Activated CD8-positive, alpha-beta memory T cell treated with anti-CD3 and anti-CD28 coated beads, Interleukin-2, amount 50 U/mL, for 24 hours (primary cell): Measurements from ENCODE around the gene SIM1.

Experiments
- DNase-seq: peaks from one replicate; pipeline ENCODE4 v3.0.0-alpha.2; 2020; ENCODE audit errors: extremely low read depth

Gene SIM1

GRCh38 chr6:100472674-100473073, 8.0 kb upstream of the SIM1 start:
- DNase-seq = no peak

DNA sequence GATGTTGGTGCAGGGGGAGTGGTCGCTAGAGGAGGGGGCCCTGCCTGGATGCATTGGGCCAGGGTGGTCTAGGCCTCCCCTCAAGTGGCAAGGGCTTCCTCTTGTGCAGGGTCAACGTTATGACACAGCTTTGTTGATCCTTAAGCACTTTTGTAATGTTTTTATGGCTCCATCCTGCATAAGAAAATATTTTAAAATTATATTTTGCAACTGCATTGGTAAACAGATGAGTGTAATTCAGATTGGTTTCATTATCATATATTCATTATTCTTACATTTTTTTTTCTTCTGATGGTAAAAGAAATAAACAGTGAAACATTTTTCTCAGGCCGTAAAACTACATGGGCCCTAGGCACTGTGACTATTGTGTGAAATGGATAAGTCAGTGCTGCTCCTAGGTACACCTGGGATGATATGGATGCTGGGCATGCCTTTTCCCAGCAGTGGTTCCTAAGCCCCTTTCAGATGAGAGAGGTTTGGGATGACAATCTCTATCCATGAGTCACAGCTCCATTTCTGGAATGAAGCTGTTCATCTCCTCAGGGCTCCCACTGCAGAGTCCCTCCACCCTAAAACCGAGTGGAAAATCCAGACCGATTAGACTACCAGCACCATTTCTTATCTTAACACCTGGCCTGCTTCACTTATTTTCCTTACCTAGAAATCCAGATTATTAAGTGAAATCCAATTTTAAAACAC, 5.8 kb upstream of the SIM1 start:
- no peak for DNase-seq

GRCh38 chr6:100469101-100469859, 4.6 kb upstream of the SIM1 start:
- DNase-seq = no peak

GRCh38 chr6:100468016-100468622, 3.4 kb upstream of the SIM1 start:
- no peak for DNase-seq

DNA sequence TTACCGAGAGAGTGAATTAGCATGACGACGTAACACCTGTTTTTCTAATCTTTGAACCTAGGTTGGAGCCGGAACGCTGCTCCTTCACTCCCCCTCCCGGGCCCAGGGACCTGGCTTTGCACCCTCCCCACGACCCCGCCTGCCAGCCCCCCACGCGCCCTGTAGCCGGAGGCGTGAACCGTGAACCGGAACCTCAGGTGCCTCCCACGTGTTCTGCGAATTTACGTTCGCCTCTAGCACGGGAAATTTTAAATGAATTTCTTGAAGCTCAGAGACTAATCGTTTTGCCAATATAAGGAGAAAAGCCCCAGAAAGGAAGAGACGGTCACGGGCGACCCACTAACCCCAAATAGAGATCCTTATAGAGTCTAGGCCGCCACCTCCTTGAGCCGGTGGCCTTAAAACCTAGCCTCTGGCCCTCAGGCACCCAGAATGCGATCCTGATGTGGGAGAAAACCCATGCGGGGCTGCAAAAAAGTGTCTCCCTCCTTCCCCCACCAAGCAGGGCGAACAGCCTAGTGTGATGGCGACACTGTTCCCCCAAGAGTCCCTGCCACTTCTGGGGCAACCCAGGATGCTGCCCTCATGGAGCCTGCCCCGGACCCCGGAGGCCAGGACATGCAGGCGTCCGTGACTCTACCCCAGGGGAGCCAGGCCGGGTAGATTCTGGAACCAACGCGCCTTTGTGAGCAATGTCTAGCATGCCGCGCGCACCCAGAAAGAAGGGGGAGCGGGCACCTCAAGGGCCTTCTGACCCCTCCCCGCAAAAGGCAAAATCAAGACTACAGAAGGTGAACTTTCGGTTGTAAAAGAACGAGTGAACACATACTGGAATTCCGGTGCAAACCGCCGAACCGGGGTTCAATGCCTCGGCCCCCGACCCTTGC, 2.7 kb upstream of the SIM1 start:
- no peak for DNase-seq

- DNase-seq = no peak
These were observed 1.8 kb upstream of the SIM1 start for GRCh38 chr6:100466410-100467128.

DNA sequence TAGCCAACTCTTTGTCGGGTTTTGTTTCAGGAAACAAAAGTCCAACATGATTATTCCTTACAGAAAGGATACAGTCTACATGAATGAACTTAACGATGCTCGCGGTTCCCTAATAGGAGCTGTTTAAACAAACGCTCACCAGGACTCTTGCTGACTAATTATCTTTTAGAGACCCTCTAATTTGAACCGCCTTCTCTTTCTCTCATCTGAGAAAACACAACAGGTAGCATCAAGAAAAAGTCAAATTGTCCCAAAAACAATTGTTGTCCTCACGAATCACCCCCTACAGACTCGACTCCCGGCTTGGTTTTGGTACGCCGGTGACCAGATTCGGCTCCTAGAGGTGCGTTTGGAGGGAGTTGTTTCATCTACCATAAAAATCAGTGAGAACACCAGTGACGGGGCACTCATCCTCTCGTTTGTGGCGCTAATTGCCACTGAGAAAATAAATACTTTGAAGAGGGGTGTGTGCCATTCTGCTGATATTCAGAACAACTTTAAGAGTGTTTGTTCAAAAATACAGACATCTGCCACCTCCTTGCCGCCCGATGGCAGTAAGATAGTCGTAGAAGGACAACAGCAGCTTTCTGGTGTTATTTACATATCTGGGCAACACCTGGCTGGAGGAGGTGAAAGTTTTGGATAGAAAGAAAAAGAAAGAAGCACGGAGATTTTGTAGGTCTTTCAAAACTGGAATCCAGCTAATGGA, 1.1 kb upstream of the SIM1 start:
- DNase-seq = no peak

DNA sequence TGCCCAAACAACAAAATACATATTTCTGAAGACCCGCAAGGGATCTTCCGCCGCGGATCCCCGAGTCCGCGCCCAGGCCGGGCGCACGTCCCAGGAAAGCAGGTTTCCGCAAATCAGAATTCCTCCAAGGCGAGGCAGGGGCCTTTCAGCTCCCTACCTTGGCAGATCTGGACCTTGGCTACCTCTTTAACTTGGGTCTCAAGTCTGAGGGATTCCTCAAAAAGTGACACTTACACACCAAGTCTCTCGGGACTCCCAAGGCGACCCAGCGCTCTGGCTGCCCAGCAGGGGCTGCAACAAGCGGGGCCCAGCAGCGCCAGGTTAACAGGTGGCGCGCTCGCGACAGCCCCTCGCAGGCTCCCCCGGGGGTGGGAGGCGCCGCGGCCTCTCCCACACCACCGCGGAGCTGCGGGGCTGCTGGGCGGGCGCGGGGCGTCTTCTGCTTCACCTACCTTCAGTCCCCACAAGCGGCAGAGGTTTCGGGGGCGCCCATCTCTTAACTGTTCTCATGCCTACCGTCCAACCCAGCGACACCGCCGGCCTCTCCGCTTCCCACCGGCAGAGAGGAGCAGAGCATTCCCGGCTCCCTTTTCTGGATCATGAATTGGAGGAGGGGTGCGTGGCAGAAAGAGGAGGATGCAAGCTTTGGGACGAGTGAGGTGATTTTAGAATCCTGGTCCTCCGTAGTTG, 414 bp downstream of the SIM1 start:
- DNase-seq = no peak

GRCh38 chr6:100463630-100464161, 1.0 kb downstream of the SIM1 start:
- DNase-seq = no peak

GRCh38 chr6:100462706-100463629, 1.8 kb downstream of the SIM1 start:
- DNase-seq = no peak

DNA sequence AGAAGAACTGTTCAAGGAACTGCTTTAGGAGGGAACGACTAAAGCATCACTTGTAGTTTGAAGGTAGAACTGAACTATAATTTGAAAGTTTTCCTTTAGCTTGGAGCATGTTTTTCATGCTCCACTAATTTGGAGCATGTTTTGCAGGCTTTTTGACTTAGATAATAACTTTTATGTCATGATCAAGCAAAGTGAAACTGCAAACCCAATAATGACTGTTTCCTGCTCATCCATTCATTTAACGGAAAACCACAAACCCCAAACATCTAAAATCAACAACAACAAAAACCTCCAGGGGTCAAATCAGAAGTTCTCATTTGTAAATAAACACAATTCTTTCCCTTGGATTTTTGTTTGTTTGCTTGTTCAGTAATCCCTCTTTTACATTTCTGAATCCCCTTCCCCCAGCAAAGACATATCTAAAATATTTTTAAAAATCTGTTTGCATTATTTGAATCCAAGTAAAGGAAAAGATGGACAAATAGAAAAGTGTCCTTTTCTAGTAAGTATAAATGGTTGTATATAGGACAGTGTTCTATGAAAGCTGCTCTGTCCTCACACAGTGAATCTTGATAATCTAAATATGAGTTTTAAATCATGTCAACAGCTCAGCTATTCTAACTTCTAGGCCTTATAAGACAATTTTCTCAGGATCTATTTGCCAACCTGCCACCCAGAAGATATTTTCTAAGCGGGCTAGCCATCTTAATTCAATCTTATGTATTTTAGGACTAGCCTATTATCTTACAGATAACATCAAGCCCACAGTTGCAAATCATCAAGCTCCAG, 2.6 kb downstream of the SIM1 start:
- DNase-seq = no peak

DNA sequence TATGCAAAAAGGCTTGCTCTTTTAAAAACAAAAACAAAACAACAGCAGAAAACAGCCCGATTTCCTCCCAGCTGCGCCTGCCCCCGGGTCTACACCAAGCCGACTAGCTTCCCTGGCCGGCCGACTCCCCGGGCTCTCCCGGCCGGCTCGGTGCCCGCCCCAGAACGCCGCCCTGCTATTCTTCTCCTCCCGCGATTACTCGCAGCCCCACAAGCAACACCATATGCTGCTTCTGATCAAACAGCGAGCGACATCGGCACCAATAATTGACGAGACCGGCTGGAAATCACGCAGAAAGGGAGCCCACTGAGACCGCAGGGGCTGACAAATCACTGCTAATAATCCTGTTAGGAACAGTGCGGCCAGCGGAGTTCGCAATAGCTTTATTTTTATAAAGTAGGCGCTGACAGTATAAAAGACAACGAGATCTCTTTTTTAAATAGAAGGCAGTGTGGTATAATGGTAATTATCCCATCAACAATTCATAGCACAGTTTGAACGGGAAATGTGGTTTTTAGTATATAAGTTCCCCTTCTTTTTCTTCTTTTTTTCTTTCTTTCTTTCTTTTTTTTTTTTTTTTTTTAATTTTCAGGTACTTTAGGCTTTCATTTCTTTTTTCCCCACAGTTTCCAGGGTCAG, 3.3 kb downstream of the SIM1 start:
- no peak for DNase-seq

DNA sequence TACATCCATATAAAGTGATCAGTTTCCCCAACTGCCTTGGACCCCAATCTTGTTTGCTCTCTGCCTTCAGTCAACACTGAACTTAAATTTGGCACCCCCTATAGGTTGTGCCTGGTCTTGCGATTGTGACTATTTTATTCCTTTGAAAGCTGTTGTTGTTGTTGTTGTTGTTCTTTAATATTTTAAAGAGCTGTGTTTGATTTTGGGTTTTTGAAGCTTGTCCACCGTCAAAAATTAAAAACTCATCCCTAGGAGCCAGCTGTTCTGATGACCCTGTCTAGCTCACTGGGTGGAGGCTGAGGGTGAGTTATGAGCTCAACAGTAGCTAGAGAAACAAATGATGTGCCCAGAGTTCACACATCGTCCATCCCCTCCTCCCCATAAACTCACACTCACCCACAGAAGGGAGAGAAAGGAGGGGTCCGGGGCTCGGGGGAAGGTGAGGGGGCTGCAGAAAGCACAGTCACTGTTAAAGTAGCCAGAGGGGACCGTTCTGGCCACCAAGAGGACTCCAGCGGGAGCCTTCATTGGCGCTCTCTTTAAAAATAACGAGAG, 4.0 kb downstream of the SIM1 start:
- DNase-seq = no peak

- no peak for DNase-seq
These were observed 5.0 kb downstream of the SIM1 start for GRCh38 chr6:100459592-100460184.

DNA sequence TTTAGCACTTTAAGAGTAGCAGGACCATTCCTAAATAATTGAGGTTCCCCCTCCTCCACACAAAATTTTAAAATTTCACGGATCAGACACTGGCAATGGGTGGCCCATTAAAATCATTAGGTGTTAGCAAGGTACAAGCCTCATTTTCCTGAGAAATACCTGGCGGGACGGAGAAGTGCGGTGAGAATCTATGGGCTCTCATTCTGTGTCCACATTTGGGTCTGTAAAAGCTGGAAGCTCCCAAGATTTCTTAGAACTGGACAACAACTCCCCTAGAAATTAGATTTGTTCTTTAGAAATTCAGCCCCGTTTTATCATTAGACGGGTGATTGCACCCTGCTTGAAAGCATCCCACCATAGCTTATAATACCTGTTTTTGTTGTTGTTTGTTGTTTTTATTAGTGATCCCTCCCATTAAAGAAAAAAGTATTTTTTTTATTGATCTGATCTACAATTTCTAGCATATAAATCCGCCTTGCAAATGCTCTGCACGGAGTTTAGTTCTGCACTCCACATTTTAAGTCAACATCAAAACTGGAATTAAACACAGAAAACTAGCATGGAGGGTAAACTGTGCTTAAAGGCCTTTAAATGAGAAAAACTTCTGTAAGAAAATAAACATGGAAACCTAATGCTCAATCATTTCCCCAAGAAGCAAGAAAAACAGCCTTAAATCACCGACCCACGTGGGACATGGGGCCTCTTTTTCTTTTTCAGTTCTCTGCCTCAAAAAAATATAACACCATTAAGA, 5.7 kb downstream of the SIM1 start:
- DNase-seq = no peak
